ENCODE data around the gene RIC3. TPM values are rescaled to one million over a fixed set of nuclear protein-coding genes. Genes with fewer than 3 reads are reported as not detected.
A peak's percentile ranks its signal among the peaks of the same experiment; 100 is the strongest.

RIC3 gene
- polyA plus RNA-seq, 4 donors: 0.45 to 3.7 (median 1.8) TPM

- Histone ChIP-seq H3K36me3 (ENCODE audit: control insufficient read depth in 3 of 3, insufficient read depth in 2 of 3, low read depth in 1 of 3, low read length in 3 of 3) (no peaks in the 10 kb centered on the region), H3K27ac (ENCODE audit: low read depth in 1 of 3, low read length in 2 of 3) (no peak overlapping the region), H3K9me3 (ENCODE audit: control insufficient read depth in 2 of 2, insufficient read depth in 1 of 2, low read depth in 1 of 2, low read length in 1 of 2) (no peaks in the 10 kb centered on the region), H3K4me1 (ENCODE audit: control insufficient read depth in 3 of 3, insufficient read depth in 2 of 3, low read depth in 1 of 3, low read length in 2 of 3) (no peaks in the 10 kb centered on the region), H3K27me3 (ENCODE audit: control insufficient read depth in 3 of 3, insufficient read depth in 3 of 3, low read length in 3 of 3) (peaks cover 0 to 13% (median 0%) of the 10 kb centered on the region in 3 donors), H3K4me3 (ENCODE audit: low read depth in 1 of 3, low read length in 3 of 3) (no peak overlapping the region)
- DNase-seq: no peak
- FAIRE-seq: no peak
Measured at GRCh38 chr11:8196749-8197148, 27.9 kb upstream of the RIC3 start.

- no peak for FAIRE-seq
- 65 to 75% (median 70%) methylated on average over 4 of the region's 4 CpGs for WGBS, 3 donors
Measured at GRCh38 chr11:8194956-8195355, 26.1 kb upstream of the RIC3 start.

GRCh38 chr11:8192896-8193209, 24.0 kb upstream of the RIC3 start:
- Histone ChIP-seq H3K27ac (ENCODE audit: low read depth in 1 of 3, low read length in 2 of 3) (no peak overlapping the region), H3K4me3 (ENCODE audit: low read depth in 1 of 3, low read length in 3 of 3) (no peak overlapping the region), H3K4me1 (ENCODE audit: control insufficient read depth in 3 of 3, insufficient read depth in 2 of 3, low read depth in 1 of 3, low read length in 2 of 3) (no peaks in the 10 kb centered on the region), H3K36me3 (ENCODE audit: control insufficient read depth in 3 of 3, insufficient read depth in 2 of 3, low read depth in 1 of 3, low read length in 3 of 3) (no peaks in the 10 kb centered on the region), H3K9me3 (ENCODE audit: control insufficient read depth in 2 of 2, insufficient read depth in 1 of 2, low read depth in 1 of 2, low read length in 1 of 2) (no peaks in the 10 kb centered on the region), H3K27me3 (ENCODE audit: control insufficient read depth in 3 of 3, insufficient read depth in 3 of 3, low read length in 3 of 3) (peaks cover 0 to 16% (median 0%) of the 10 kb centered on the region in 3 donors)
- WGBS, 3 donors: 32 to 42% (median 35%) methylated on average over 5 of the region's 5 CpGs
- FAIRE-seq (no peak), DNase-seq (no peak)

More at GRCh38 chr11:8194956-8195355, 26.1 kb upstream of the RIC3 start:
- Histone ChIP-seq H3K9me3 (ENCODE audit: control insufficient read depth in 2 of 2, insufficient read depth in 1 of 2, low read depth in 1 of 2, low read length in 1 of 2) (no peaks in the 10 kb centered on the region), H3K36me3 (ENCODE audit: control insufficient read depth in 3 of 3, insufficient read depth in 2 of 3, low read depth in 1 of 3, low read length in 3 of 3) (no peaks in the 10 kb centered on the region), H3K27ac (ENCODE audit: low read depth in 1 of 3, low read length in 2 of 3) (no peak overlapping the region), H3K27me3 (ENCODE audit: control insufficient read depth in 3 of 3, insufficient read depth in 3 of 3, low read length in 3 of 3) (peaks cover 0 to 16% (median 0%) of the 10 kb centered on the region in 3 donors), H3K4me3 (ENCODE audit: low read depth in 1 of 3, low read length in 3 of 3) (no peak overlapping the region), H3K4me1 (ENCODE audit: control insufficient read depth in 3 of 3, insufficient read depth in 2 of 3, low read depth in 1 of 3, low read length in 2 of 3) (no peaks in the 10 kb centered on the region)
- DNase-seq: no peak

- H3K27me3 ChIP-seq (ENCODE audit: control insufficient read depth in 3 of 3, insufficient read depth in 3 of 3, low read length in 3 of 3): peaks cover 0 to 16% (median 0%) of the 10 kb centered on the region in 3 donors
- 71 to 73% (median 72%) methylated on average over 19 of the region's 19 CpGs for WGBS, 3 donors
- DNase-seq: peak; percentile 56 to 63
- no peak overlapping the region for H3K27ac ChIP-seq (ENCODE audit: low read depth in 1 of 3, low read length in 2 of 3)
- H3K36me3 ChIP-seq (ENCODE audit: control insufficient read depth in 3 of 3, insufficient read depth in 2 of 3, low read depth in 1 of 3, low read length in 3 of 3): no peaks in the 10 kb centered on the region
- FAIRE-seq: no peak
- no peak overlapping the region for H3K4me3 ChIP-seq (ENCODE audit: low read depth in 1 of 3, low read length in 3 of 3)
- H3K9me3 ChIP-seq (ENCODE audit: control insufficient read depth in 2 of 2, insufficient read depth in 1 of 2, low read depth in 1 of 2, low read length in 1 of 2): no peaks in the 10 kb centered on the region
- H3K4me1 ChIP-seq (ENCODE audit: control insufficient read depth in 3 of 3, insufficient read depth in 2 of 3, low read depth in 1 of 3, low read length in 2 of 3): no peaks in the 10 kb centered on the region
Measured at GRCh38 chr11:8192016-8192895, 23.4 kb upstream of the RIC3 start.

GRCh38 chr11:8190431-8190830, 21.6 kb upstream of the RIC3 start:
- no peak for FAIRE-seq
- 36 to 50% (median 46%) methylated on average over 2 of the region's 2 CpGs for WGBS, 3 donors
- H3K9me3 ChIP-seq (ENCODE audit: control insufficient read depth in 2 of 2, insufficient read depth in 1 of 2, low read depth in 1 of 2, low read length in 1 of 2): no peaks in the 10 kb centered on the region

GRCh38 chr11:8186429-8186828, 17.6 kb upstream of the RIC3 start:
- Histone ChIP-seq H3K9me3 (ENCODE audit: control insufficient read depth in 2 of 2, insufficient read depth in 1 of 2, low read depth in 1 of 2, low read length in 1 of 2) (no peaks in the 10 kb centered on the region), H3K27me3 (ENCODE audit: control insufficient read depth in 3 of 3, insufficient read depth in 3 of 3, low read length in 3 of 3) (peaks cover 0 to 1% (median 0%) of the 10 kb centered on the region in 3 donors), H3K27ac (ENCODE audit: low read depth in 1 of 3, low read length in 2 of 3) (no peak overlapping the region), H3K36me3 (ENCODE audit: control insufficient read depth in 3 of 3, insufficient read depth in 2 of 3, low read depth in 1 of 3, low read length in 3 of 3) (no peaks in the 10 kb centered on the region), H3K4me3 (ENCODE audit: low read depth in 1 of 3, low read length in 3 of 3) (no peak overlapping the region), H3K4me1 (ENCODE audit: control insufficient read depth in 3 of 3, insufficient read depth in 2 of 3, low read depth in 1 of 3, low read length in 2 of 3) (no peaks in the 10 kb centered on the region)
- WGBS, 3 donors: 86 to 94% (median 91%) methylated on average over 2 of the region's 2 CpGs
- DNase-seq (no peak), FAIRE-seq (no peak)

More at GRCh38 chr11:8190431-8190830, 21.6 kb upstream of the RIC3 start:
- no peak overlapping the region for H3K4me3 ChIP-seq (ENCODE audit: low read depth in 1 of 3, low read length in 3 of 3)
- H3K4me1 ChIP-seq (ENCODE audit: control insufficient read depth in 3 of 3, insufficient read depth in 2 of 3, low read depth in 1 of 3, low read length in 2 of 3): no peaks in the 10 kb centered on the region
- H3K27ac ChIP-seq (ENCODE audit: low read depth in 1 of 3, low read length in 2 of 3): no peak overlapping the region
- DNase-seq: no peak
- H3K27me3 ChIP-seq (ENCODE audit: control insufficient read depth in 3 of 3, insufficient read depth in 3 of 3, low read length in 3 of 3): peaks cover 0 to 11% (median 0%) of the 10 kb centered on the region in 3 donors
- H3K36me3 ChIP-seq (ENCODE audit: control insufficient read depth in 3 of 3, insufficient read depth in 2 of 3, low read depth in 1 of 3, low read length in 3 of 3): no peaks in the 10 kb centered on the region

- H3K36me3 ChIP-seq (ENCODE audit: control insufficient read depth in 3 of 3, insufficient read depth in 2 of 3, low read depth in 1 of 3, low read length in 3 of 3): no peaks in the 10 kb centered on the region
- no peaks in the 10 kb centered on the region for H3K4me1 ChIP-seq (ENCODE audit: control insufficient read depth in 3 of 3, insufficient read depth in 2 of 3, low read depth in 1 of 3, low read length in 2 of 3)
- H3K4me3 ChIP-seq (ENCODE audit: low read depth in 1 of 3, low read length in 3 of 3): no peak overlapping the region
- DNase-seq: no peak
- peaks cover 0 to 14% (median 3%) of the 10 kb centered on the region in 3 donors for H3K27me3 ChIP-seq (ENCODE audit: control insufficient read depth in 3 of 3, insufficient read depth in 3 of 3, low read length in 3 of 3)
- 65 to 83% (median 70%) methylated on average over 5 of the region's 5 CpGs for WGBS, 3 donors
- FAIRE-seq: no peak
- no peak overlapping the region for H3K27ac ChIP-seq (ENCODE audit: low read depth in 1 of 3, low read length in 2 of 3)
- no peaks in the 10 kb centered on the region for H3K9me3 ChIP-seq (ENCODE audit: control insufficient read depth in 2 of 2, insufficient read depth in 1 of 2, low read depth in 1 of 2, low read length in 1 of 2)
Measured at GRCh38 chr11:8183111-8183510, 14.3 kb upstream of the RIC3 start.

GRCh38 chr11:8180469-8180868, 11.6 kb upstream of the RIC3 start:
- H3K9me3 ChIP-seq (ENCODE audit: control insufficient read depth in 2 of 2, insufficient read depth in 1 of 2, low read depth in 1 of 2, low read length in 1 of 2): no peaks in the 10 kb centered on the region
- peaks cover 0 to 16% (median 4%) of the 10 kb centered on the region in 3 donors for H3K27me3 ChIP-seq (ENCODE audit: control insufficient read depth in 3 of 3, insufficient read depth in 3 of 3, low read length in 3 of 3)
- H3K27ac ChIP-seq (ENCODE audit: low read depth in 1 of 3, low read length in 2 of 3): no peak overlapping the region
- H3K4me1 ChIP-seq (ENCODE audit: control insufficient read depth in 3 of 3, insufficient read depth in 2 of 3, low read depth in 1 of 3, low read length in 2 of 3): no peaks in the 10 kb centered on the region
- H3K4me3 ChIP-seq (ENCODE audit: low read depth in 1 of 3, low read length in 3 of 3): no peak overlapping the region
- DNase-seq (no peak), FAIRE-seq (no peak)
- WGBS, 3 donors: 40 to 51% (median 46%) methylated on average over 4 of the region's 4 CpGs
- H3K36me3 ChIP-seq (ENCODE audit: control insufficient read depth in 3 of 3, insufficient read depth in 2 of 3, low read depth in 1 of 3, low read length in 3 of 3): no peaks in the 10 kb centered on the region
